Ishikawa (cell line): Measurements from ENCODE around the gene MAP7.

Experiments
- CEBPB ChIP-seq: IDR thresholded peaks from 2 replicates; pipeline ENCODE4 v1.6.1; 2012
- CREB1 ChIP-seq: IDR thresholded peaks from 2 replicates; pipeline ENCODE4 v1.6.1; 2012; ENCODE audit warnings: low read depth
- EGR1 ChIP-seq: IDR thresholded peaks from 2 replicates; pipeline ENCODE4 v1.6.1; 2012
- EP300 ChIP-seq: IDR thresholded peaks from 2 replicates; pipeline ENCODE4 v1.6.1; 2012; ENCODE audit warnings: borderline replicate concordance
- FOXM1 ChIP-seq: IDR thresholded peaks from 2 replicates; pipeline ENCODE4 v1.6.1; 2012; ENCODE audit warnings: low read depth, borderline replicate concordance
- MAX ChIP-seq: IDR thresholded peaks from 2 replicates; pipeline ENCODE4 v1.6.1; 2012
- NFIC ChIP-seq: IDR thresholded peaks from 2 replicates; pipeline ENCODE4 v1.6.1; 2012
- RAD21 ChIP-seq: IDR thresholded peaks from 2 replicates; pipeline ENCODE4 v1.6.1; 2012; ENCODE audit warnings: low read depth
- REST ChIP-seq: IDR thresholded peaks from 2 replicates; pipeline ENCODE4 v1.6.1; 2012; ENCODE audit warnings: low read depth, mild to moderate bottlenecking
- TAF1 ChIP-seq: IDR thresholded peaks from 2 replicates; pipeline ENCODE4 v1.6.1; 2012; ENCODE audit warnings: low read depth, mild to moderate bottlenecking
- TCF12 ChIP-seq: IDR thresholded peaks from 2 replicates; pipeline ENCODE4 v1.6.1; 2012; ENCODE audit warnings: low read depth
- TEAD4 ChIP-seq: IDR thresholded peaks from 2 replicates; pipeline ENCODE4 v1.6.1; 2012
- USF1 ChIP-seq: IDR thresholded peaks from 2 replicates; pipeline ENCODE4 v1.6.1; 2012
- YY1 ChIP-seq: IDR thresholded peaks from 2 replicates; pipeline ENCODE4 v1.6.1; 2012; ENCODE audit warnings: low read depth
- ZBTB7A ChIP-seq: IDR thresholded peaks from 2 replicates; pipeline ENCODE4 v1.6.1; 2012; ENCODE audit warnings: low read depth

The MAP7 gene

GRCh38 chr6:136535880-136536650, 14.2 kb downstream of the MAP7 start:
- TF ChIP-seq MAX (no peak), EGR1 (no peak), NFIC (no peak), USF1 (no peak), EP300 (no peak), FOXM1 (no peak), CREB1 (no peak), TEAD4 (no peak), YY1 (no peak), RAD21 (no peak), ZBTB7A (no peak), CEBPB (no peak), TCF12 (no peak), TAF1 (no peak), REST (no peak)

GRCh38 chr6:136535017-136535765, 15.0 kb downstream of the MAP7 start:
- TF ChIP-seq RAD21 (no peak), EGR1 (no peak), TCF12 (no peak), CEBPB (no peak), FOXM1 (no peak), TAF1 (no peak), EP300 (no peak), REST (no peak), ZBTB7A (no peak), USF1 (no peak), NFIC (no peak)

GRCh38 chr6:136534268-136534667, 16.0 kb downstream of the MAP7 start:
- TF ChIP-seq REST (no peak), TEAD4 (no peak), EP300 (no peak), CREB1 (no peak), MAX (no peak), YY1 (no peak)

GRCh38 chr6:136533487-136533886, 16.7 kb downstream of the MAP7 start:
- no peak for TF ChIP-seq CEBPB

GRCh38 chr6:136532030-136532429, 18.2 kb downstream of the MAP7 start:
- TF ChIP-seq TAF1 (no peak), EP300 (no peak), TEAD4 (no peak), TCF12 (no peak), USF1 (no peak), CEBPB (no peak), CREB1 (no peak), EGR1 (no peak), REST (no peak), FOXM1 (no peak)
